Head of caudate nucleus (tissue), 42 donors: Measurements from ENCODE around the gene INTS11.
"Not testable (repeated sequence)": the region's sequence is repeated elsewhere in the genome, so short reads cannot be mapped to it uniquely, and the experiment has no call there.

ENCODE experiments used
- DNase-seq, 42 donors: peaks; one replicate each; pipeline versions ENCODE4 v3.0.0 to v3.0.0-alpha.2; 2020 to 2021; ENCODE audit warnings: mixed read lengths in 7 of 42
- intact Hi-C: fragments of 100-400 bp; cut with DNase I; formaldehyde crosslinking; loops from one replicate; pipeline ENCODE4 v1.15.0; 2022

The INTS11 gene

GRCh38 chr1:1318777-1319645, 5.4 kb downstream of the INTS11 start:
- no peak for DNase-seq
- intact Hi-C loops = no loop called here

DNA sequence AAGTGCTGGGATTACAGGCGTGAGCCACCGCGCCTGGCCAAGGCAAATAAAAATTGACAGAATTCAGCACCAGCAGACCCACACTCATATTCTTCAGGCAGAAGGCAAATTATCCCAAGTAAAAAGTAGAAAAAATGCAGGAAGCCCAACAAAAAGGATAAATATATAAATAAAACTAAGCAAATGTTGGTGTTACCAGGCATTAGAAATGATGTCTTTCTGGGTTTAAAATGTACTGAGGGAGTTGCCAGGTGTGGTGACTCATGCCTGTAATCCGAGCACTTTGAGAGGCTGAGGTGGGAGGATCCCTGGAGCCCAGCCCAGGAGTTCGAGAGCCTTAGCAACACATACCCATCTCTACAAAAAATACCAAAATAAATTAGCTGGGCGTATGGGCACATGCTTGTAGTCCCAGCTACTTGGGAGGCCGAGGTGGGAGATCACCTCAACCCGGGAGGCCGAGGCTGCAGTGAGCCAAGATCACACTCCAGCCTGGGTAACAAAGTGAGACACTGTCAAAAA, 6.3 kb downstream of the INTS11 start:
- intact Hi-C loops = no loop called here
- peak in 35 of 42 donors; percentile 23 to 91 (median 66) for DNase-seq

- intact Hi-C loops = no loop called here
- no peak for DNase-seq
These were observed 7.0 kb downstream of the INTS11 start for GRCh38 chr1:1317420-1317819.

GRCh38 chr1:1316199-1316598, 8.3 kb downstream of the INTS11 start:
- intact Hi-C loops = not testable (repeated sequence)

DNA sequence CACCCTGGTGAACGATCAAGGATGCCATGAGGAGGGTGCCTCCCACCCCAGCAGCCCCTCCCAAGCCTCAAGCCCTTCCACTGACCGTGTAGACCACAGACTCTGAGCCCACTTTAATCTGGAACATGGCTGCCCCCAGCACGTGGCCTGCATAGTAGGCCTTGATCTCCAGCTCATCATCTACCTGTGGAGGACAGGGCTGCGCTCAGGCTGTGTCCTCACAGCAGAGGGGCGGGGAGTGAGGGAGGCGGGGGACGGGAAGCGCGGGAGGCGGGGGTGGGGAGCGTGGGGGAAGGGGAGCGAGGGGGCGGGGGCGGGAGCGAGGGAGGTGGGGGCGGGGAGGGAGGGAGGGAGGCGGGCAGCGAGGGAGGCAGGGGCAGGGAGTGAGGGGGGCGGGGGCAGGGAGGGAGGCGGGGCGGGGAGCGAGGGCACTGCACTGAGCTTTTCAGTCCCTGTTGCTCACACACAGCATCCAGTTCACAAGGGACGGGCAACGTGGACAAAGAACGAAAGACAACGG, 9.0 kb downstream of the INTS11 start:
- intact Hi-C loops = no loop called here
- no peak for DNase-seq

More at GRCh38 chr1:1316199-1316598, 8.3 kb downstream of the INTS11 start:
- DNase-seq = not testable (repeated sequence)

DNA sequence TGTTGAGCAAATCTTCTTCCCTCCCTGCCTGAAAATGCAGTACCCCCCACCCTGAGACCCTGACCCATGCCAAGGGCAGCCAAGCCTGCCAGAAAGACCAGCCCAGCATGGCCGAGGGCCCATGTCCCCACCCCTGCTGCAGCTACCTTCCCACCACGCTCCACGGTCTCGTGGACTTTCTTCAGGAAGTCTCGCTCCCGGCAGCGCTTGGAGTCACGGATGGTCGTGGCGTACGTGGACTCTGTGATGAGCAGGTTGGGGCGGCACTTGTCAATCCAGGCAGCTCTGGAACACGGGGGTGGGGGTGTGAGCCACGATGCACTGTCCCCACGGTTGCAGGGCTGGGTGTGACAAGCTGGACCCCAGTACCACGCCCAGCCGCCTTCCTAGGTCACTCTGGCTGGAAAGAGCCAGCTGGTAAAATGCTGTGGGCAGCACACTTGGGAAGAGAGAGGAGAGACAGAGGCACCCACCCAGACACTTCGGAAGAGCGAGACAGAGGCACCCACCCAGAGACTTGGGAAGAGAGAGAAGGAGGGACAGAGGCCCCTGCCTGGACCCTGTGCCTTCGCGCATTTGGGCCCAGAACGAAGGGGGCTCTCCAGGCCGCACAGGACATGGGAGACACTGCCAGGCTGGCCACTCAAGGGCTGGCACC, 9.7 kb downstream of the INTS11 start:
- intact Hi-C loops = no loop called here
- no peak for DNase-seq

DNA sequence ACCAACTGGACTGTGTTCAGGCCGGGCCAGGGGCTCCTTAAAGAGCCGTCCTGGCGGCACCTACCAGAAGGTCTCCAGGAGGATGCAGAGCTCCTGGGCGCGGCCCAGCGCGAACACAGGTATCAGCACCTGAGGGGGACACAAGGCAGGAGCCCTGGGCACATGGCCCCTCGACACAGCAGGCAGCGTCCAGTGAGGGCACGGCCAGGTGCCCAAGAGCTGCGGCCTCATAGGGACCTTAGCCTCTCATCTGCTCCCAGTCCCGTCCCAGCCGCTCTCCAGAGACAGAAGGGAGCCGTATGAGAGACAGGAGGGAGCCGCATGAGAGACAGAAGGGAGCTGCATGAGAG, 10.2 kb downstream of the INTS11 start:
- no peak for DNase-seq
- intact Hi-C loops = no loop called here

- no peak for DNase-seq
- intact Hi-C loops = no loop called here
These were observed 10.8 kb downstream of the INTS11 start for GRCh38 chr1:1313500-1314236.

DNA sequence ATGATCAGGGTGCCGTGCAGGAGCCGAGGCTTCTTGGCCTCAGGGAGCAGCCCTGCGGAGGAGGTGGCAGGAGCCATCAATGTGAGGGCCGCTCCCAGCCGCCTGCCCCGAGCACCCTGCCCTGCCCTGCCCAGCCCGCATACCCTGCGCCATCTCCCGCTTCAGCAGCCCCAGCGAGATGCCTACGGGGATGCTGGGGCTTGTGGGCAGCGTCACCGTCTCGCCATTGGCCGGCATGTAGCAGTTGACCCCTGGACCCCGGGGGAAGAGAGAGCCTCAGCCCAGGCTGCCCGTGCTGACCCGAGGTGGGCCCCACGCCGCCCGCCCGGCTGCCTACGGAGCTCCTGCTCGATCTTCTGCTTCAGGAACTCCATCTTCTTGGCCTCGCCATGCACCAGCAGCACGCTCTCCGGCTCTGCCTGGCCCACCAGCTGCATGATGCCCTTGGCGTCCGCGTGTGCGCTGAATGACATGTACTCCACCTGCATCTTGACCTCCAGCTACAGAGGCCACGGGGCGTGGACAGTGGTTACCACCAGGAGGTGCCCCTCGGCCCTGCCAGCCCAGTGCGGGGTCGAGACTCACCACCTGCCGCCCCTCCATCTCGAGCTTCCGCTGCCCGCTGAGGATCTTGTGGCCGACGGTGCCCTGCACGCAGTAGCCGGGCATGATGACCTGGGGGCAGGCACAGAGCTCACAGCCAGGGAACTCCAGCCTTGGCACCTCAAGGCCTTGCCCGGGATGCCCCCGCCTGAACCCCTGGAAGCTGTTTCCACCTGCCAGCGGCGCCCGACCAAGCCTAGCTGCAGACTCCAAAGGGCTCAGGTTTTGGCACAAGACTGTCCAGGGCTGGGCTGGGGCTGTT, 11.8 kb downstream of the INTS11 start:
- DNase-seq = no peak
- intact Hi-C loops = no loop called here

DNA sequence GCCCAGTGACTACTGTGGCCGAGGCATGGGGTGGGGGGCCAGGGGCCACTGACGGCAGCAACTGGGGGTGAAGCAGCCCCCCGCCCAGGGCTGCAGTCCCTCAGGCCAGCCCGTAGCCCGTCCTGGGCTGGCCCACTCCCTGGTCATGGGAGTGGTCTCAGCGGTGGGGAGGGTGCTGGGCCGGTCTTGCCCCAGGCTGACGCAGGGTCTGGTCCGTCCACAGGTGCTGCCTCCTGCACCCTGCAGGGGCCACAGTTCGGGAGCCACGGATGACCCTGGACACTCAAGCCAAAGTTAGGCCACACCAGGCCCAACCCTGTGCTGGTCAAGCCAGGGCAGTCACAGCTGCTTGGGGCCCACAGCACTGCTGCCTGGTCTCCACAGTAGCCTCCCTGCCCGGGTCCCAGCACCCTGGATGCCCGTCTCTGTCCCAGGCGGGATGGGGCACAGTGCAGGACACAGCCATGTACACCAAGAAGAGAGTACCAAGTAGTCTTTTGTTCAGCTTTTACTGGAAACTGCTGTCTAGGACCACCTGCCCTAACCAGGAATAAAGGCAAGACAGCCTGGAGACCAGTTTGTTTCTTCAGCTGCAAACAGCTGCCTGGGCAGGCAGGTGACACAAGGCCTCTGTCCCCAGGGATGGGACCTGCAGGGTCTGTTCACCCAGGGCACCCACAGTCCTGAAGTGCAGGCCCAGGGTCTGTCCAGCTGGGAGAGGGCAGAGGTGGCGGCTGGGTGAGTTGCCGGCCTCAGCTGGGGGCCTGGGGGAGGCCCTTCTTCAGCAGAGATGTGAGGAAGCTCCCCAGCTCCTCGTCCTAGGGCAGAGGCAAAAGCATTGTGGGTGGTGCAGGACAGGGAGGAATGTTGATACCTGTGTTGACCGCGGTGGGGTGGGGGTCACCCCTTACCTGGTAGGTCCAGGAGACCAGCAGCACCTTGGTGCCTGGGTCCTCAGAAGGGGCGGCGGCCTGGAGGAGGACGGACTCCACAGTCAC, 13.1 kb downstream of the INTS11 start:
- intact Hi-C loops = no loop called here
- DNase-seq = no peak

- intact Hi-C loops = no loop called here
- no peak for DNase-seq
These were observed 13.9 kb downstream of the INTS11 start for GRCh38 chr1:1310476-1311053.

DNA sequence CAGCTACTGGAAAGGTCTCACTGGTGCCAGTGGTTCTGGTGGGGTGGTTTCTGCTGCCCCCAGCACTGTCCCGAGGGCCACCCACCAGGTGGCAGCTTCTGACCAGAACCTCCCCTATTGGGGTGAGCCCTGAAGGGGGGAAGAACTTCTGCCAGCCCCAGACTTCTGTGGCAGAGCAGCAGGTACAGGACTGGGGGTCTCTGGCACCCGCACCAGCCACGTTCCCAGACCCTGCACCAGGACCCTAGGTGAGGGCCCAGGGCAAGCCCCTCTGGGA, 14.4 kb downstream of the INTS11 start:
- no peak for DNase-seq
- intact Hi-C loops = no loop called here

GRCh38 chr1:1309251-1310108, 15.0 kb downstream of the INTS11 start:
- intact Hi-C loops = no loop called here
- peak in 1 of 42 donors; percentile 31 for DNase-seq

GRCh38 chr1:1308756-1309250, 15.7 kb downstream of the INTS11 start:
- no peak for DNase-seq
- intact Hi-C loops = no loop called here

DNA sequence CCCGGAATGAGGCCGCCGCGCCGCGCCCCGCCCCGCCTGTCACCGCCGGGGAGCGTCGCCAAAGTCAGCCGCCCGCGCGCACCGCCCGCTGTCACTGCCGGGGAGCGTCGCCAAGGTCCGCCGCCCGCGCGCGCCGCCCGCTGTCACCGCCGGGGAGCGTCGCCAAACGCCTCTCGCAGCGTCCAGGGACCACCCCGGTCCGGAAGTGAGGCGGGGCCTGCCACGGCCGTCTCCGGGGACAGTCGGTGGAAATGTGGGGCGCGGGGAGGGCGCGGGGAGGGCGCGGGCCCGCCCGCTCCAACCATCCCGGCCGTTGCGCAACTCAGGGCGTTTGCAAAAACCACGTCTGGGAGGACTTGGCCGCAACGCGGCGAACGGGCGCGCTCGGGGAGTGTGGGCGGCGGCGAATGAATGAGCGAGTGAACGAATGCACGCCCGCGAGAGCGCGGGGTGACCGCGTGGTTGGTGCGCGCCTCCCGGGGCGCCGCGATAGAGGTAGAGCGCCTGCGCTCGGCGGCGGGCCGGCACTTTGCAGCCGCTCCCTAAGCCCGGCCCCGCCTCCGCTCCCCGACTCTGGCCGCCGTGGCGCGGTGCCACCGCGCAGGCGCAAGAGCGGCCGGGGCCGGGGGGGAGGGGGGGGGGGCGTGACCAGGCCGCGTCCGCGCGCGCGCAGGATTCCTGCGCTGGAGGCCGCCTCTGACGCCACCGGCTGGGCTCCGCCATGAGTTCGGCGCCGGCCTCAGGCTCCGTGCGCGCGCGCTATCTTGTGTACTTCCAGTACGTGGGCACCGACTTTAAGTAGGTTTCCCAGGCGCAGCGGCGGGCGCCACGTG, 16.3 kb downstream of the INTS11 start, which contains the start of the genes ACAP3 and PUSL1:
Gene ACAP3 (minus strand): TSS at position 8 of the 833 bp plus-strand sequence. CDS start 115 bp downstream, outside the sequence.
Gene PUSL1 (plus strand): TSS at position 675 of the 833 bp plus-strand sequence. CDS start 47 bp downstream, at position 722.
- peak; percentile 73 to 95 (median 88) for DNase-seq
- intact Hi-C loops = no loop called here
